ENCODE measurements around the gene FARS2. TPM values are rescaled to one million over a fixed set of nuclear protein-coding genes. Genes with fewer than 3 reads are reported as not detected.

Gene FARS2
- total RNA-seq, 2 experiments from 2014 or later, result 13.8 to 14.3 TPM

- Histone ChIP-seq H3K4me2 (ENCODE audit: low read length) (peak overlapping the region; percentile 15), H3K27ac (ENCODE audit: low read depth, low read length, poor library complexity, severe bottlenecking) (no peak overlapping the region), H3K4me1 (ENCODE audit: insufficient read depth, low read length, poor library complexity, severe bottlenecking) (peaks cover 9% of the 10 kb centered on the region), H3K79me2 (ENCODE audit: insufficient read depth, low read depth, low read length) (no peaks in the 10 kb centered on the region), H2AFZ (ENCODE audit: low read length) (peak overlapping the region; percentile 67; the same call in 1 of the 2 replicates), H3K4me3 (ENCODE audit: low read depth, low read length, poor library complexity, severe bottlenecking) (no peak overlapping the region), H3K9me2 (ENCODE audit: insufficient read depth, low read length) (no peaks in the 10 kb centered on the region), H3K36me3 (ENCODE audit: insufficient read depth, low read length) (no peaks in the 10 kb centered on the region), H3K9me3 (ENCODE audit: low read length) (no peaks in the 10 kb centered on the region), H4K20me1 (ENCODE audit: insufficient read depth, low read length) (no peaks in the 10 kb centered on the region)
- BruUV-seq (replicated peaks), result no TSS peak
- DNase-seq (ENCODE audit: low spot score), result peak; percentile 69
- POLR2A ChIA-PET, result interaction anchor here (0.6 to 0.8 kb wide), 2 partner anchors 63 to 89 kb away, joined by 3 to 6 read pairs; no protein-coding TSS in a partner anchor
- TF ChIP-seq EZH2phosphoT487 (IDR thresholded peaks at IDR 0.05; ENCODE audit: borderline replicate concordance, low read depth, low read length) (no peak), CTCF (conservative IDR thresholded peaks at IDR 0.05; ENCODE audit: low read length) (no peak)
- intact Hi-C loops (cut with micrococcal nuclease; ENCODE audit: unreplicated experiment), result no loop called here
- CTCF ChIA-PET (ENCODE audit: unreplicated experiment), result no interaction called here
Measured at GRCh38 chr6:5619249-5619648, 357.9 kb downstream of the FARS2 start.

GRCh38 chr6:5622276-5623005, 361.1 kb downstream of the FARS2 start:
- H3K36me3 ChIP-seq (ENCODE audit: insufficient read depth, low read length), result no peaks in the 10 kb centered on the region
- no peak overlapping the region for H3K4me2 ChIP-seq (ENCODE audit: low read length)
- ChIA-PET CTCF (ENCODE audit: unreplicated experiment) (no interaction called here), POLR2A (interaction anchor here (0.5 to 1.2 kb wide), 3 partner anchors 10 to 440 kb away, joined by 3 to 4 read pairs (median 3); no protein-coding TSS in a partner anchor)
- no peaks in the 10 kb centered on the region for H3K9me2 ChIP-seq (ENCODE audit: insufficient read depth, low read length)
- no peak overlapping the region for H3K4me3 ChIP-seq (ENCODE audit: low read depth, low read length, poor library complexity, severe bottlenecking)
- DNase-seq (ENCODE audit: low spot score), result no peak
- BruUV-seq (replicated peaks), result no TSS peak
- TF ChIP-seq CTCF (conservative IDR thresholded peaks at IDR 0.05; ENCODE audit: low read length), result no peak
- TF ChIP-seq EZH2phosphoT487 (IDR thresholded peaks at IDR 0.05; ENCODE audit: borderline replicate concordance, low read depth, low read length), result no peak
- H3K79me2 ChIP-seq (ENCODE audit: insufficient read depth, low read depth, low read length), result no peaks in the 10 kb centered on the region
- H3K27ac ChIP-seq (ENCODE audit: low read depth, low read length, poor library complexity, severe bottlenecking), result no peak overlapping the region
- H2AFZ ChIP-seq (ENCODE audit: low read length), result no peak overlapping the region
- intact Hi-C loops (cut with micrococcal nuclease; ENCODE audit: unreplicated experiment), result no loop called here
- H3K4me1 ChIP-seq (ENCODE audit: insufficient read depth, low read length, poor library complexity, severe bottlenecking), result peaks cover 20% of the 10 kb centered on the region
- no peaks in the 10 kb centered on the region for H3K9me3 ChIP-seq (ENCODE audit: low read length)
- no peaks in the 10 kb centered on the region for H4K20me1 ChIP-seq (ENCODE audit: insufficient read depth, low read length)

- Histone ChIP-seq H3K9me3 (ENCODE audit: low read length) (no peaks in the 10 kb centered on the region), H4K20me1 (ENCODE audit: insufficient read depth, low read length) (no peaks in the 10 kb centered on the region), H3K36me3 (ENCODE audit: insufficient read depth, low read length) (no peaks in the 10 kb centered on the region), H3K27ac (ENCODE audit: low read depth, low read length, poor library complexity, severe bottlenecking) (no peak overlapping the region), H3K4me2 (ENCODE audit: low read length) (no peak overlapping the region), H2AFZ (ENCODE audit: low read length) (no peak overlapping the region), H3K4me3 (ENCODE audit: low read depth, low read length, poor library complexity, severe bottlenecking) (no peak overlapping the region), H3K79me2 (ENCODE audit: insufficient read depth, low read depth, low read length) (no peaks in the 10 kb centered on the region), H3K4me1 (ENCODE audit: insufficient read depth, low read length, poor library complexity, severe bottlenecking) (peaks cover 28% of the 10 kb centered on the region), H3K9me2 (ENCODE audit: insufficient read depth, low read length) (no peaks in the 10 kb centered on the region)
- intact Hi-C loops (cut with micrococcal nuclease; ENCODE audit: unreplicated experiment), result no loop called here
- ChIA-PET CTCF (ENCODE audit: unreplicated experiment) (no interaction called here), POLR2A (interaction anchor here (1.0 kb wide), 1 partner anchor 13 kb away, joined by 3 read pairs; no protein-coding TSS in a partner anchor)
- no peak for TF ChIP-seq CTCF (conservative IDR thresholded peaks at IDR 0.05; ENCODE audit: low read length)
- no peak for TF ChIP-seq EZH2phosphoT487 (IDR thresholded peaks at IDR 0.05; ENCODE audit: borderline replicate concordance, low read depth, low read length)
- BruUV-seq (replicated peaks), result no TSS peak
- no peak for DNase-seq (ENCODE audit: low spot score)
Measured at GRCh38 chr6:5623769-5624168, 362.5 kb downstream of the FARS2 start.
